K562 (cell line): Measurements from ENCODE around the gene WDR47. TPM values are rescaled to one million over a fixed set of nuclear protein-coding genes. Genes with fewer than 3 reads are reported as not detected.

Experiments used
- CBX1 ChIP-seq: sonication (generic); IDR thresholded peaks from 2 replicates; pipeline ENCODE4 v1.6.1; 2016; ENCODE audit warnings: antibody characterized with exemption, low read depth, mild to moderate bottlenecking
- CREB1 ChIP-seq, 2 experiments: sonication (generic) in 1 of 2; formaldehyde crosslinking in 1 of 2; IDR thresholded peaks; 2 replicates each; pipeline versions ENCODE4 v1.6.1 to v1.8.0; 2012 to 2022; ENCODE audit warnings: inconsistent platforms in 1 of 2, mild to moderate bottlenecking in 1 of 2, missing genetic modification reagents in 1 of 2, moderate library complexity in 1 of 2
- KHSRP ChIP-seq: fragments of 450-650 bp; IDR thresholded peaks from 2 replicates; pipeline ENCODE4 v1.6.1; 2017
- MTA1 ChIP-seq: fragments of 450-650 bp; IDR thresholded peaks from 2 replicates; pipeline ENCODE4 v1.6.1; 2017; ENCODE audit warnings: borderline replicate concordance
- NR2C1 ChIP-seq, 2 experiments: fragments of 450-650 bp; IDR thresholded peaks; 2 replicates each; pipeline ENCODE4 v1.6.1; 2017; ENCODE audit warnings: mild to moderate bottlenecking in 2 of 2, antibody characterized with exemption in 1 of 2, inconsistent platforms in 1 of 2, missing compliant biosample characterization in 1 of 2, missing genetic modification characterization in 1 of 2
- PHTF2 ChIP-seq: fragments of 250-450 bp; sonication (Bioruptor Pico); IDR thresholded peaks from 2 replicates; pipeline ENCODE4 v1.5.0; 2021; ENCODE audit warnings: mild to moderate bottlenecking
- POLR2AphosphoS2 ChIP-seq: IDR thresholded peaks from 2 replicates; pipeline ENCODE4 v1.6.1; 2012; ENCODE audit warnings: low read length, improper control_type of control experiment
- ZEB2 ChIP-seq: fragments of 450-650 bp; IDR thresholded peaks from 2 replicates; pipeline ENCODE4 v1.6.1; 2016
- ZNF263 ChIP-seq: sonication (generic); formaldehyde crosslinking; IDR thresholded peaks from 2 replicates; pipeline ENCODE4 v1.8.0; 2022; ENCODE audit warnings: mild to moderate bottlenecking, missing genetic modification reagents, borderline replicate concordance
- ZNF589 ChIP-seq: fragments of 200-800 bp; sonication (Bioruptor generic); IDR thresholded peaks from 2 replicates; pipeline ENCODE4 v1.6.1; 2016; ENCODE audit warnings: low read depth, missing genetic modification characterization, missing compliant biosample characterization
- polyA plus RNA-seq, 8 experiments: library from polyadenylated mRNA; depleted of rRNA in 4 of 8; stranded (reverse) in 5 of 8; unstranded in 3 of 8; fragments of >200 nt; fragmentation: Nextera tagmentation in 2 of 8; fragmentation: Illumina TruSeq in 1 of 8; extraction: Ambion mirVana in 2 of 8; extraction: Trizol in 1 of 8; gene quantifications; 2 replicates each; pipeline versions ENCODE4 v1.2.1 to v1.2.3, GENCODE V29; 2011 to 2014; ENCODE audit warnings: inconsistent platforms in 1 of 8, missing spikeins in 1 of 8
- total RNA-seq, 7 experiments: library from RNA; depleted of rRNA in 6 of 7; stranded (reverse); fragments of >200 nt in 6 of 7; fragmentation: Illumina TruSeq in 2 of 7; extraction: Trizol in 2 of 7; gene quantifications; 2 replicates each; pipeline versions ENCODE4 v1.2.1 to v1.2.3, GENCODE V29; 2011 to 2021; ENCODE audit warnings: low replicate concordance in 1 of 7
- TF ChIP-seq, protein P1 (sequence below): sonication (generic); formaldehyde crosslinking; IDR thresholded peaks from 2 replicates; pipeline ENCODE4 v1.8.0; 2022; ENCODE audit warnings: mild to moderate bottlenecking, low read depth, missing genetic modification reagents
- TF ChIP-seq, protein P2 (sequence below): fragments of 250-450 bp; sonication (Bioruptor Pico); IDR thresholded peaks from 2 replicates; pipeline ENCODE4 v1.9.0; 2021; ENCODE audit warnings: mild to moderate bottlenecking, inconsistent platforms
- TF ChIP-seq, protein P3 (sequence below): sonication (generic); formaldehyde crosslinking; IDR thresholded peaks from 2 replicates; pipeline ENCODE4 v1.8.0; 2022; ENCODE audit warnings: mild to moderate bottlenecking, missing genetic modification reagents, borderline replicate concordance
- TF ChIP-seq, protein P4 (sequence below): fragments of 450-650 bp; IDR thresholded peaks from 2 replicates; pipeline ENCODE4 v1.6.1; 2016; ENCODE audit warnings: borderline replicate concordance

Gene WDR47
- total and polyA plus RNA-seq, 9 of the 15 experiments (the other 6 are each of a cell fraction or from before 2014, with no cell fraction given) = 1.3 to 10.1 (median 4.9) TPM

DNA sequence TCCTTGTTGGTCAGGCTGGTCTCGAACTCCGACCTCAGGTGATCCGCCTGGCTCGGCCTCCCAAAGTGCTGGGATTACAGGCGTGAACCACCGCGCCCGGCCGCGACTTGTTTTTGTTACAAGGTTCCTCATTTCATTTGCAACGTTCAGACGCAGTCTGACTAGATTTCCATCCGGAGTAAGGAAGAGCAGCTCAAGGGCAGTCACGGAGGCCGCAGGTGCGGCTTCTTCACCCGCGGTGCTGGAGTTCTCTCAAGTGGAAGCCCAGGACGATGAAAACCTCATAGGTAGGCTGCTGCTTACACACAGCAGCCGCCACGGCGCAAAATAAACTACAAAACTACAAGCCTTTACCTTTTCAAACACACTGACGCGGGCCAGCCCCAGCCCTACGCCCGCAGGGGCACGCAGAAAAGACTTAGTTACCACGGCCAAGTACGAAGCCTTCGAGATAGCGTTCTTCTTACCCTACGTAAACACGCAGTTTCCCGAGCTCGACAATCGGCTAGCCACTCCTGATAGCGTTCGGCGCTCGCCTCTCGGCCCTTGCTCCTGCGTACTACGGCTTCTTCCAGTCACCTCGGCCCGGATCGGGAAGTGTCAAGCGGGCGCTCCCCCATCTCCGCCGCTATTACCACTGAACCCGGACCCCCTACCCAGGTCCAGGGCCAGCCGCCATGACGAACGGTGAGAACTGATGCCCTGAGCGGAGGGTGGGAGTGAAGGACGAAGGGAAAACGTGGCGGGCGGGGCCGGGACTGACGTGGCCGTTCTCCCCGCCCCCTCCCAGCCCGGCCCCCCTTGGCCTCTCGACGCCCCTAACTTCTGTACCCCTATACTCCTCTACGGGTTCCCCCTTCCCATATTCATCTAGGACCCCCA is 48.5 kb upstream of the WDR47 start, which contains the start of gene TMEM167B (continued):
- peak; percentile 88 for TF ChIP-seq CREB1 (IDR thresholded peaks at IDR 0.05)
- peak; percentile 95 for TF ChIP-seq CREB1 (CRISPR knock-in tag; IDR thresholded peaks at IDR 0.05)
- TF ChIP-seq NR2C1 (IDR thresholded peaks at IDR 0.05) = peak; percentile 66
- TF ChIP-seq NR2C1 (tag; IDR thresholded peaks at IDR 0.05) = peak; percentile 82
- TF ChIP-seq MTA1 = peak; percentile 39; the same call in 1 of the 2 replicates
- TF ChIP-seq ZNF263 (CRISPR knock-in tag) = peak; percentile 45; the same call in 1 of the 2 replicates
- TF ChIP-seq, protein P1, sequence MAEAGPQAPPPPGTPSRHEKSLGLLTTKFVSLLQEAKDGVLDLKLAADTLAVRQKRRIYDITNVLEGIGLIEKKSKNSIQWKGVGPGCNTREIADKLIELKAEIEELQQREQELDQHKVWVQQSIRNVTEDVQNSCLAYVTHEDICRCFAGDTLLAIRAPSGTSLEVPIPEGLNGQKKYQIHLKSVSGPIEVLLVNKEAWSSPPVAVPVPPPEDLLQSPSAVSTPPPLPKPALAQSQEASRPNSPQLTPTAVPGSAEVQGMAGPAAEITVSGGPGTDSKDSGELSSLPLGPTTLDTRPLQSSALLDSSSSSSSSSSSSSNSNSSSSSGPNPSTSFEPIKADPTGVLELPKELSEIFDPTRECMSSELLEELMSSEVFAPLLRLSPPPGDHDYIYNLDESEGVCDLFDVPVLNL (CRISPR knock-in tag) = peak; percentile 63; the same call in 1 of the 2 replicates
- peak; percentile 87 for TF ChIP-seq ZNF589 (CRISPR knock-in tag)
- TF ChIP-seq, protein P2, sequence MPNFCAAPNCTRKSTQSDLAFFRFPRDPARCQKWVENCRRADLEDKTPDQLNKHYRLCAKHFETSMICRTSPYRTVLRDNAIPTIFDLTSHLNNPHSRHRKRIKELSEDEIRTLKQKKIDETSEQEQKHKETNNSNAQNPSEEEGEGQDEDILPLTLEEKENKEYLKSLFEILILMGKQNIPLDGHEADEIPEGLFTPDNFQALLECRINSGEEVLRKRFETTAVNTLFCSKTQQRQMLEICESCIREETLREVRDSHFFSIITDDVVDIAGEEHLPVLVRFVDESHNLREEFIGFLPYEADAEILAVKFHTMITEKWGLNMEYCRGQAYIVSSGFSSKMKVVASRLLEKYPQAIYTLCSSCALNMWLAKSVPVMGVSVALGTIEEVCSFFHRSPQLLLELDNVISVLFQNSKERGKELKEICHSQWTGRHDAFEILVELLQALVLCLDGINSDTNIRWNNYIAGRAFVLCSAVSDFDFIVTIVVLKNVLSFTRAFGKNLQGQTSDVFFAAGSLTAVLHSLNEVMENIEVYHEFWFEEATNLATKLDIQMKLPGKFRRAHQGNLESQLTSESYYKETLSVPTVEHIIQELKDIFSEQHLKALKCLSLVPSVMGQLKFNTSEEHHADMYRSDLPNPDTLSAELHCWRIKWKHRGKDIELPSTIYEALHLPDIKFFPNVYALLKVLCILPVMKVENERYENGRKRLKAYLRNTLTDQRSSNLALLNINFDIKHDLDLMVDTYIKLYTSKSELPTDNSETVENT (CRISPR knock-in tag) = peak; percentile 94
- no peak for TF ChIP-seq PHTF2 (CRISPR knock-in tag)
- peak; percentile 41; the same call in 1 of the 2 replicates for TF ChIP-seq CBX1
- peak; percentile 35; the same call in 1 of the 2 replicates for TF ChIP-seq KHSRP
- peak; percentile 64; the same call in 1 of the 2 replicates for TF ChIP-seq POLR2AphosphoS2
- peak; percentile 92 for TF ChIP-seq ZEB2
- TF ChIP-seq, protein P3, sequence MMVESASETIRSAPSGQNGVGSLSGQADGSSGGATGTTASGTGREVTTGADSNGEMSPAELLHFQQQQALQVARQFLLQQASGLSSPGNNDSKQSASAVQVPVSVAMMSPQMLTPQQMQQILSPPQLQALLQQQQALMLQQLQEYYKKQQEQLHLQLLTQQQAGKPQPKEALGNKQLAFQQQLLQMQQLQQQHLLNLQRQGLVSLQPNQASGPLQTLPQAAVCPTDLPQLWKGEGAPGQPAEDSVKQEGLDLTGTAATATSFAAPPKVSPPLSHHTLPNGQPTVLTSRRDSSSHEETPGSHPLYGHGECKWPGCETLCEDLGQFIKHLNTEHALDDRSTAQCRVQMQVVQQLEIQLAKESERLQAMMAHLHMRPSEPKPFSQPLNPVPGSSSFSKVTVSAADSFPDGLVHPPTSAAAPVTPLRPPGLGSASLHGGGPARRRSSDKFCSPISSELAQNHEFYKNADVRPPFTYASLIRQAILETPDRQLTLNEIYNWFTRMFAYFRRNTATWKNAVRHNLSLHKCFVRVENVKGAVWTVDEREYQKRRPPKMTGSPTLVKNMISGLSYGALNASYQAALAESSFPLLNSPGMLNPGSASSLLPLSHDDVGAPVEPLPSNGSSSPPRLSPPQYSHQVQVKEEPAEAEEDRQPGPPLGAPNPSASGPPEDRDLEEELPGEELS (CRISPR knock-in tag) = peak; percentile 90
- TF ChIP-seq, protein P4, sequence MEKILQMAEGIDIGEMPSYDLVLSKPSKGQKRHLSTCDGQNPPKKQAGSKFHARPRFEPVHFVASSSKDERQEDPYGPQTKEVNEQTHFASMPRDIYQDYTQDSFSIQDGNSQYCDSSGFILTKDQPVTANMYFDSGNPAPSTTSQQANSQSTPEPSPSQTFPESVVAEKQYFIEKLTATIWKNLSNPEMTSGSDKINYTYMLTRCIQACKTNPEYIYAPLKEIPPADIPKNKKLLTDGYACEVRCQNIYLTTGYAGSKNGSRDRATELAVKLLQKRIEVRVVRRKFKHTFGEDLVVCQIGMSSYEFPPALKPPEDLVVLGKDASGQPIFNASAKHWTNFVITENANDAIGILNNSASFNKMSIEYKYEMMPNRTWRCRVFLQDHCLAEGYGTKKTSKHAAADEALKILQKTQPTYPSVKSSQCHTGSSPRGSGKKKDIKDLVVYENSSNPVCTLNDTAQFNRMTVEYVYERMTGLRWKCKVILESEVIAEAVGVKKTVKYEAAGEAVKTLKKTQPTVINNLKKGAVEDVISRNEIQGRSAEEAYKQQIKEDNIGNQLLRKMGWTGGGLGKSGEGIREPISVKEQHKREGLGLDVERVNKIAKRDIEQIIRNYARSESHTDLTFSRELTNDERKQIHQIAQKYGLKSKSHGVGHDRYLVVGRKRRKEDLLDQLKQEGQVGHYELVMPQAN = peak; percentile 93; the same call in 1 of the 2 replicates
